Psoas muscle (tissue), 8 donors: ENCODE data around the gene MBNL3. TPM values are rescaled to one million over a fixed set of nuclear protein-coding genes. Genes with fewer than 3 reads are reported as not detected.
"Not testable (repeated sequence)": the region's sequence is repeated elsewhere in the genome, so short reads cannot be mapped to it uniquely, and the experiment has no call there.

ENCODE experiments used
- ATAC-seq, 4 donors: fragments of 200-7000 bp; cut with Tn5 transposase; one replicate each; pipeline ENCODE4 v1.9.1; 2020; ENCODE audit warnings: moderate library complexity in 3 of 4, mild to moderate bottlenecking in 2 of 4
- DNase-seq, 2 donors: peaks; one replicate each; pipeline ENCODE4 v3.0.0-alpha.2; 2020
- H3K27ac ChIP-seq: fragments of 200-600 bp; one replicate; pipeline ENCODE4 v1.8.0; 2022
- H3K27me3 ChIP-seq, 3 donors: fragments of 200-600 bp in 1 of 3; one replicate each; pipeline versions ENCODE4 v1.6.1 to v1.8.0; 2013 to 2022; ENCODE audit warnings: low read length in 2 of 3, mild to moderate bottlenecking in 2 of 3, moderate library complexity in 1 of 3; ENCODE audit not compliant: insufficient read depth in 3 of 3
- H3K36me3 ChIP-seq, 2 donors: fragments of 200-600 bp in 1 of 2; one replicate each; pipeline versions ENCODE4 v1.6.1 to v1.8.0; 2013 to 2022; ENCODE audit warnings: low read depth in 1 of 2, mild to moderate bottlenecking in 1 of 2, moderate library complexity in 1 of 2; ENCODE audit not compliant: insufficient read depth in 1 of 2
- H3K4me1 ChIP-seq: fragments of 200-600 bp; one replicate; pipeline ENCODE4 v1.8.0; 2022
- H3K4me3 ChIP-seq: fragments of 200-600 bp; one replicate; pipeline ENCODE4 v1.8.0; 2022; ENCODE audit warnings: mild to moderate bottlenecking
- H3K9me3 ChIP-seq: fragments of 200-600 bp; one replicate; pipeline ENCODE4 v1.8.0; 2022
- CTCF ChIP-seq: fragments of 200-600 bp; IDR thresholded peaks from one replicate; pipeline ENCODE4 v1.8.0; 2022; ENCODE audit warnings: antibody characterized with exemption
- WGBS, 3 donors: extraction: QIAGEN DNeasy Blood & Tissue Kit; methylation state at CpG; one replicate each; pipeline versions ENCODE4 v1.1.6 to v1.1.7; 2013; 5-methylcytosine and 5-hydroxymethylcytosine counted together
- intact Hi-C, 2 donors: fragments of 100-400 bp; cut with DNase I; formaldehyde crosslinking; loops; one replicate each; pipeline versions ENCODE4 v1.11.0 to v1.14.2; 2022
- polyA plus RNA-seq, 3 donors: library from polyadenylated mRNA; stranded (reverse); fragments of 200-250 nt; gene quantifications; one replicate each; pipeline ENCODE4 v1.2.3, GENCODE V29; 2013
- total RNA-seq, 4 donors: library from RNA; stranded (reverse); fragmentation: NEBNext Ultra II Directional in 2 of 4; extraction: Animal tissue kit (Norgen Biotek cat#: 25700) in 2 of 4; gene quantifications; one replicate each; pipeline versions ENCODE4 v1.2.1 to v1.2.4, GENCODE V29; 2021 to 2023
- donor health status: healthy with polysubstance abuse.
- donor health status: DM: no; HTN: no; CAD: no; lungs with moderate emphysema.
- donor health status: Bipolar disorder and iron deficiency.
- donor health status: healthy.
- donor health status: DM: yes; HTN: yes; CAD: no.
- donor health status: DM: no; HTN: no; CAD: no.
- donor health status: DM: no; HTN: no; CAD: no.
- donor health status: DM: yes; HTN: yes; CAD: no.

The MBNL3 gene
- total and polyA plus RNA-seq, 7 donors: 0.25 to 2.6 (median 2.2) TPM

- Histone ChIP-seq H3K4me3 (no peak overlapping the region), H3K9me3 (no peaks in the 10 kb centered on the region), H3K36me3 (no peaks in the 10 kb centered on the region), H3K27ac (no peak overlapping the region), H3K27me3 (no peaks in the 10 kb centered on the region), H3K4me1 (no peaks in the 10 kb centered on the region)
- no peak for DNase-seq
- WGBS, 3 donors: 65 to 82% (median 71%) methylated on average over 4 of the region's 4 CpGs
- no peak for TF ChIP-seq CTCF
- intact Hi-C loops: no loop called here
- no peak for ATAC-seq
Observed at GRCh38 chrX:132333351-132333750, 155.5 kb downstream of the MBNL3 start.

GRCh38 chrX:132331532-132331931 is 157.3 kb downstream of the MBNL3 start:
- Histone ChIP-seq H3K27ac (no peak overlapping the region), H3K9me3 (peaks cover 7% of the 10 kb centered on the region), H3K36me3 (no peaks in the 10 kb centered on the region), H3K4me1 (no peaks in the 10 kb centered on the region), H3K27me3 (no peaks in the 10 kb centered on the region), H3K4me3 (no peak overlapping the region)
- DNase-seq (no peak), ATAC-seq (no peak)
- intact Hi-C loops: no loop called here
- WGBS, 3 donors: 73 to 94% (median 91%) methylated on average over 3 of the region's 3 CpGs
- TF ChIP-seq CTCF: no peak

GRCh38 chrX:132331000-132331399 is 157.8 kb downstream of the MBNL3 start:
- no peak for TF ChIP-seq CTCF
- intact Hi-C loops: no loop called here
- ATAC-seq: no peak
- DNase-seq: no peak
- no peak overlapping the region for H3K4me3 ChIP-seq
- H3K4me1 ChIP-seq: no peaks in the 10 kb centered on the region
- no peak overlapping the region for H3K27ac ChIP-seq
- peaks cover 7% of the 10 kb centered on the region for H3K9me3 ChIP-seq
- H3K27me3 ChIP-seq: no peaks in the 10 kb centered on the region
- H3K36me3 ChIP-seq: no peaks in the 10 kb centered on the region

- DNase-seq (no peak), ATAC-seq (no peak)
- WGBS, 3 donors: 76 to 95% (median 90%) methylated on average over 2 of the region's 2 CpGs
- Histone ChIP-seq H3K4me3 (no peak overlapping the region), H3K27me3 (no peaks in the 10 kb centered on the region), H3K4me1 (no peaks in the 10 kb centered on the region), H3K36me3 (no peaks in the 10 kb centered on the region), H3K9me3 (peaks cover 7% of the 10 kb centered on the region), H3K27ac (no peak overlapping the region)
- TF ChIP-seq CTCF: no peak
- intact Hi-C loops: no loop called here
Observed at GRCh38 chrX:132330156-132330729, 158.6 kb downstream of the MBNL3 start.

- H3K27me3 ChIP-seq, intact Hi-C loops, ATAC-seq, H3K4me3 ChIP-seq, H3K4me1 ChIP-seq, DNase-seq, H3K36me3 ChIP-seq, H3K27ac ChIP-seq: not testable (repeated sequence)
- peaks cover 11% of the 10 kb centered on the region for H3K9me3 ChIP-seq
- 92 to 96% (median 96%) methylated on average over 2 of the region's 2 CpGs for WGBS, 3 donors
Observed at GRCh38 chrX:132326960-132327359, 161.9 kb downstream of the MBNL3 start.
